Keratinocyte (primary cell): Measurements from ENCODE around the gene SLC2A4. TPM values are rescaled to one million over a fixed set of nuclear protein-coding genes. Genes with fewer than 3 reads are reported as not detected.
A peak's percentile ranks its signal among the peaks of the same experiment; 100 is the strongest.

ENCODE experiments used
- DNase-seq: peaks from one replicate; pipeline ENCODE4 v3.0.0-alpha.2; 2011; ENCODE audit warnings: low read depth, missing footprints, low spot score
- FAIRE-seq: peaks from 2 replicates; lab custom pipeline; 2011; peaks lifted over from hg19 to GRCh38; lab: Jason Lieb, UNC
- H2AFZ ChIP-seq: 2 replicates; pipeline ENCODE4 v1.6.0; 2012; ENCODE audit warnings: low read length, control low read depth, inconsistent platforms; ENCODE audit not compliant: control insufficient read depth
- H3K27ac ChIP-seq: 2 replicates; pipeline ENCODE4 v1.5.1; 2011; ENCODE audit warnings: low read length; ENCODE audit not compliant: control insufficient read depth, insufficient read depth
- H3K27me3 ChIP-seq: 3 replicates; pipeline ENCODE4 v1.6.0; 2011; ENCODE audit warnings: low read length; ENCODE audit not compliant: control insufficient read depth, insufficient read depth; ENCODE audit errors: extremely low read depth
- H3K36me3 ChIP-seq, 2 experiments: 2 replicates in 1 of 2; 3 replicates in 1 of 2; pipeline ENCODE4 v1.5.1; 2011; ENCODE audit warnings: low read length in 2 of 2, mild to moderate bottlenecking in 1 of 2; ENCODE audit not compliant: control insufficient read depth in 2 of 2, insufficient read depth in 2 of 2; ENCODE audit errors: extremely low read depth in 1 of 2
- H3K4me1 ChIP-seq: 3 replicates; pipeline ENCODE4 v1.5.1; 2011; ENCODE audit warnings: low read length; ENCODE audit not compliant: control insufficient read depth, insufficient read depth; ENCODE audit errors: extremely low read depth
- H3K4me2 ChIP-seq: 3 replicates; pipeline ENCODE4 v1.6.0; 2011; ENCODE audit warnings: low read depth, low read length; ENCODE audit not compliant: control insufficient read depth, insufficient read depth; ENCODE audit errors: extremely low read depth
- H3K4me3 ChIP-seq, 3 experiments: fragments of 200-600 bp in 1 of 3; sonication (generic) in 1 of 3; 2 replicates in 2 of 3; 3 replicates in 1 of 3; pipeline ENCODE4 v1.5.1; 2011 to 2016; ENCODE audit warnings: low read length in 3 of 3, mild to moderate bottlenecking in 3 of 3, control low read depth in 2 of 3, inconsistent platforms in 1 of 3, low read depth in 1 of 3, mixed read lengths in 1 of 3, mixed run types in 1 of 3, moderate library complexity in 1 of 3; ENCODE audit not compliant: control insufficient read depth in 2 of 3, insufficient read depth in 2 of 3; ENCODE audit errors: extremely low read depth in 1 of 3
- H3K79me2 ChIP-seq: 2 replicates; pipeline ENCODE4 v1.6.0; 2012; ENCODE audit warnings: low read length; ENCODE audit not compliant: control insufficient read depth, insufficient read depth
- H3K9ac ChIP-seq: 3 replicates; pipeline ENCODE4 v1.6.0; 2011; ENCODE audit warnings: low read length; ENCODE audit not compliant: control insufficient read depth, insufficient read depth; ENCODE audit errors: extremely low read depth
- H3K9me1 ChIP-seq: 3 replicates; pipeline ENCODE4 v1.6.0; 2011; ENCODE audit warnings: low read length; ENCODE audit not compliant: control insufficient read depth, insufficient read depth; ENCODE audit errors: extremely low read depth
- H3K9me3 ChIP-seq: 2 replicates; pipeline ENCODE4 v1.5.1; 2012; ENCODE audit warnings: low read depth, low read length; ENCODE audit not compliant: control insufficient read depth
- H4K20me1 ChIP-seq: 3 replicates; pipeline ENCODE4 v1.6.0; 2011; ENCODE audit warnings: low read length; ENCODE audit not compliant: control insufficient read depth, insufficient read depth; ENCODE audit errors: extremely low read depth
- CTCF ChIP-seq, 3 experiments: IDR thresholded peaks in 1 of 3; conservative IDR thresholded peaks in 1 of 3; optimal IDR thresholded peaks in 1 of 3; 2 replicates in 2 of 3; 3 replicates in 1 of 3; pipeline versions ENCODE3 to v1.5.1; 2011; ENCODE audit warnings: low read length in 3 of 3, mild to moderate bottlenecking in 3 of 3, moderate library complexity in 2 of 3, control low read depth in 1 of 3, inconsistent platforms in 1 of 3; ENCODE audit not compliant: insufficient read depth in 2 of 3; ENCODE audit errors: extremely low read depth in 1 of 3
- EZH2 ChIP-seq: IDR thresholded peaks from one replicate; pipeline ENCODE4 v1.6.1; 2012; ENCODE audit warnings: inconsistent platforms, mild to moderate bottlenecking, low read length, moderate library complexity
- dilution Hi-C: fragments of 300-500 bp; cut with MboI; formaldehyde crosslinking; loops from one replicate; pipeline ENCODE4 v1.7.0; 2020; ENCODE audit warnings: low sequenced_read_pairs; ENCODE audit not compliant: extremely low pct_ligation_motif_present
- polyA plus RNA-seq, 5 experiments: library from polyadenylated mRNA; depleted of rRNA in 3 of 5; stranded (reverse) in 3 of 5; stranded (forward) in 1 of 5; unstranded in 1 of 5; fragments of >200 nt; gene quantifications; 1 replicate in 1 of 5; 2 replicates in 3 of 5; 3 replicates in 1 of 5; pipeline versions ENCODE4 v1.2.1 to v1.2.3, GENCODE V29; 2011 to 2012; ENCODE audit warnings: missing spikeins in 2 of 5, low read depth in 1 of 5, low replicate concordance in 1 of 5

SLC2A4 gene
- polyA plus RNA-seq, 1 donor (not counting 4 experiments of a cell fraction or from before 2014, with no cell fraction given): not detected

GRCh38 chr17:7281953-7282751 lies 634 bp downstream of the SLC2A4 start:
- Histone ChIP-seq H3K79me2 (no peaks in the 10 kb centered on the region), H3K4me1 (peaks cover 16% of the 10 kb centered on the region), H3K4me3 (peak overlapping the region; percentile 38 to 78 (median 66)), H3K9ac (no peak overlapping the region), H3K27me3 (peaks cover 36% of the 10 kb centered on the region), H3K27ac (no peak overlapping the region), H3K4me2 (peak overlapping the region; percentile 98), H2AFZ (no peak overlapping the region), H4K20me1 (no peaks in the 10 kb centered on the region), H3K36me3 (no peaks in the 10 kb centered on the region), H3K9me3 (no peaks in the 10 kb centered on the region), H3K9me1 (no peaks in the 10 kb centered on the region)
- DNase-seq: no peak
- TF ChIP-seq CTCF (optimal IDR thresholded peaks at IDR 0.05 in 1 of 3, IDR thresholded peaks at IDR 0.05 in 1 of 3, conservative IDR thresholded peaks at IDR 0.05 in 1 of 3; ENCODE audit: extremely low read depth in 1 of 3, insufficient read depth in 2 of 3, low read length in 3 of 3): no peak
- peak; percentile 27 for TF ChIP-seq EZH2
- FAIRE-seq: no peak
- dilution Hi-C loops: no loop called here

- Histone ChIP-seq H3K9ac (no peak overlapping the region), H3K4me3 (no peak overlapping the region), H3K4me1 (peaks cover 16% of the 10 kb centered on the region), H4K20me1 (no peaks in the 10 kb centered on the region), H3K79me2 (no peaks in the 10 kb centered on the region), H2AFZ (no peak overlapping the region), H3K27ac (no peak overlapping the region), H3K36me3 (no peaks in the 10 kb centered on the region), H3K27me3 (peaks cover 42% of the 10 kb centered on the region), H3K4me2 (no peak overlapping the region), H3K9me3 (no peaks in the 10 kb centered on the region), H3K9me1 (no peaks in the 10 kb centered on the region)
- FAIRE-seq (no peak), DNase-seq (no peak)
- dilution Hi-C loops: no loop called here
- no peak for TF ChIP-seq EZH2
- peak in 2 of 3 experiments; percentile 11 to 21 for TF ChIP-seq CTCF (optimal IDR thresholded peaks at IDR 0.05 in 1 of 3, IDR thresholded peaks at IDR 0.05 in 1 of 3, conservative IDR thresholded peaks at IDR 0.05 in 1 of 3; ENCODE audit: extremely low read depth in 1 of 3, insufficient read depth in 2 of 3, low read length in 3 of 3)
Measured at GRCh38 chr17:7282752-7283321, 1.3 kb downstream of the SLC2A4 start.
